Keratinocyte (primary cell): ENCODE results near the gene CDC42BPG.

Source experiments
- EZH2 ChIP-seq: IDR thresholded peaks from one replicate; pipeline ENCODE4 v1.6.1; 2012; ENCODE audit warnings: inconsistent platforms, mild to moderate bottlenecking, low read length, moderate library complexity
- TF ChIP-seq, protein P1 (sequence below), 3 experiments: IDR thresholded peaks in 1 of 3; conservative IDR thresholded peaks in 1 of 3; optimal IDR thresholded peaks in 1 of 3; 2 replicates in 2 of 3; 3 replicates in 1 of 3; pipeline versions ENCODE3 to v1.5.1; 2011; ENCODE audit warnings: low read length in 3 of 3, mild to moderate bottlenecking in 3 of 3, moderate library complexity in 2 of 3, control low read depth in 1 of 3, inconsistent platforms in 1 of 3; ENCODE audit not compliant: insufficient read depth in 2 of 3; ENCODE audit errors: extremely low read depth in 1 of 3

DNA sequence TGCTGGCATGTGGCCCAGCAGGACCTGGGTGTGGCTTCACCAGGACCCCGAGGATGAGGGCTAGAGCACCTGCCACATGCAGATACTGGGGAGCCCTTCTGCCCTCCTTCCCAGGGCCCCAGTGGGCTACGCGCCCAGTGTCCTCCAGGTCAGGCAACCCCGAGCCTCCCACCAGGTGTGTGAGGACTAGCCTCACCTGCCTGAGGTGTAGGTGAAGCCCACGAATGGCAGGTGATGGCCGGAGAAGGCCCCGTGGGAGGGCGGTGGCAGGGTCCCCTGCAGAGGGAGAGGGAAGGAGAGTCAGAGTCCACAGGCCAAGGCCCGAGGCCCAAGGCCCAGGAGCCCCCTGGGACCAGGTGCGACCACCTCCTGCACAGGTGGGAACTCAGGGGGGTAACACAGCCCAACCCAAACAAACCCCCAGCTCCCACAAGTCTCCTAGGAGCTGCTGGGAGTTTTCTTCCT lies 6.5 kb downstream of the CDC42BPG start:
- TF ChIP-seq, protein P1, sequence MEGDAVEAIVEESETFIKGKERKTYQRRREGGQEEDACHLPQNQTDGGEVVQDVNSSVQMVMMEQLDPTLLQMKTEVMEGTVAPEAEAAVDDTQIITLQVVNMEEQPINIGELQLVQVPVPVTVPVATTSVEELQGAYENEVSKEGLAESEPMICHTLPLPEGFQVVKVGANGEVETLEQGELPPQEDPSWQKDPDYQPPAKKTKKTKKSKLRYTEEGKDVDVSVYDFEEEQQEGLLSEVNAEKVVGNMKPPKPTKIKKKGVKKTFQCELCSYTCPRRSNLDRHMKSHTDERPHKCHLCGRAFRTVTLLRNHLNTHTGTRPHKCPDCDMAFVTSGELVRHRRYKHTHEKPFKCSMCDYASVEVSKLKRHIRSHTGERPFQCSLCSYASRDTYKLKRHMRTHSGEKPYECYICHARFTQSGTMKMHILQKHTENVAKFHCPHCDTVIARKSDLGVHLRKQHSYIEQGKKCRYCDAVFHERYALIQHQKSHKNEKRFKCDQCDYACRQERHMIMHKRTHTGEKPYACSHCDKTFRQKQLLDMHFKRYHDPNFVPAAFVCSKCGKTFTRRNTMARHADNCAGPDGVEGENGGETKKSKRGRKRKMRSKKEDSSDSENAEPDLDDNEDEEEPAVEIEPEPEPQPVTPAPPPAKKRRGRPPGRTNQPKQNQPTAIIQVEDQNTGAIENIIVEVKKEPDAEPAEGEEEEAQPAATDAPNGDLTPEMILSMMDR (optimal IDR thresholded peaks at IDR 0.05 in 1 of 3, IDR thresholded peaks at IDR 0.05 in 1 of 3, conservative IDR thresholded peaks at IDR 0.05 in 1 of 3; ENCODE audit: extremely low read depth in 1 of 3, insufficient read depth in 2 of 3, low read length in 3 of 3), result no peak
- TF ChIP-seq EZH2, result no peak
